Natural killer cell (primary cell): ENCODE results near the gene NMNAT3. TPM values are rescaled to one million over a fixed set of nuclear protein-coding genes. Genes with fewer than 3 reads are reported as not detected.

Experiments used
- ATAC-seq, 3 donors: fragments of 150-1000 bp in 2 of 3; fragments of 200-7000 bp in 1 of 3; cut with Tn5 transposase; 1 replicate in 1 of 3; 2 replicates in 2 of 3; pipeline ENCODE4 v1.10.0; 2021; ENCODE audit warnings: mild to moderate bottlenecking in 2 of 3, moderate library complexity in 2 of 3
- DNase-seq, 2 donors: peaks; one replicate each; pipeline versions ENCODE4 v3.0.0 to v3.0.0-alpha.2; 2013 to 2021; ENCODE audit warnings: mixed read lengths in 1 of 2
- H3K27ac ChIP-seq: one replicate; pipeline ENCODE4 v1.5.1; 2013; ENCODE audit warnings: mild to moderate bottlenecking, low read length
- H3K27me3 ChIP-seq: one replicate; pipeline ENCODE4 v1.6.1; 2013; ENCODE audit warnings: low read length; ENCODE audit not compliant: control insufficient read depth, insufficient read depth
- H3K36me3 ChIP-seq: one replicate; pipeline ENCODE4 v1.6.1; 2013; ENCODE audit warnings: low read length; ENCODE audit not compliant: control insufficient read depth, insufficient read depth
- H3K4me1 ChIP-seq: one replicate; pipeline ENCODE4 v1.6.1; 2013; ENCODE audit warnings: low read length; ENCODE audit not compliant: control insufficient read depth, insufficient read depth
- H3K4me3 ChIP-seq: one replicate; pipeline ENCODE4 v1.5.1; 2013; ENCODE audit warnings: low read length
- H3K9me3 ChIP-seq: one replicate; pipeline ENCODE4 v1.6.1; 2013; ENCODE audit warnings: low read length; ENCODE audit not compliant: control insufficient read depth, insufficient read depth
- H3K27ac Mint-ChIP-seq, 2 donors: one replicate each; pipeline ENCODE4 v1.8.0; 2022; ENCODE audit warnings: mild to moderate bottlenecking in 2 of 2, mixed read lengths in 2 of 2, moderate library complexity in 1 of 2
- H3K27me3 Mint-ChIP-seq, 2 donors: one replicate each; pipeline ENCODE4 v1.8.0; 2022; ENCODE audit warnings: low read depth in 2 of 2, mixed read lengths in 2 of 2
- H3K36me3 Mint-ChIP-seq: one replicate; pipeline ENCODE4 v1.8.0; 2022; ENCODE audit warnings: mixed read lengths
- H3K4me1 Mint-ChIP-seq, 2 donors: one replicate each; pipeline ENCODE4 v1.8.0; 2022; ENCODE audit warnings: mixed read lengths in 2 of 2
- H3K4me3 Mint-ChIP-seq: one replicate; pipeline ENCODE4 v1.8.0; 2022; ENCODE audit warnings: mild to moderate bottlenecking, moderate library complexity, mixed read lengths
- H3K9me3 Mint-ChIP-seq, 2 donors: one replicate each; pipeline ENCODE4 v1.8.0; 2022; ENCODE audit warnings: mixed read lengths in 2 of 2
- CTCF ChIP-seq: fragments of 200-600 bp; IDR thresholded peaks from one replicate; pipeline ENCODE4 v1.8.0; 2022; ENCODE audit warnings: antibody characterized with exemption
- WGBS: methylation state at CpG from one replicate; pipeline ENCODE4 v1.1.7; 2013; ENCODE audit warnings: missing lambda C conversion rate; ENCODE audit not compliant: insufficient coverage; 5-methylcytosine and 5-hydroxymethylcytosine counted together
- intact Hi-C: fragments of 100-400 bp; cut with micrococcal nuclease; formaldehyde crosslinking; loops from one replicate; pipeline ENCODE4 v1.14.2; 2022
- total RNA-seq, 4 donors: library from RNA; stranded (reverse); fragments of 120-200 nt in 1 of 4; gene quantifications; one replicate each; pipeline versions ENCODE4 v1.2.3 to v1.2.4, GENCODE V29; 2013 to 2022

NMNAT3 gene
- total RNA-seq, 3 donors from 2014 or later (not counting 1 experiment from before 2014, with no cell fraction given): 1.6 to 3.7 (median 2.2) TPM

- WGBS: 91% methylated on average over 3 of the region's 3 CpGs
- intact Hi-C loops: no loop called here
- H3K4me3 ChIP-seq: no peak overlapping the region
- H3K27me3 Mint-ChIP-seq: peaks cover 3 to 6% of the 10 kb centered on the region in 2 donors
- no peak for TF ChIP-seq CTCF
- H3K9me3 ChIP-seq: no peaks in the 10 kb centered on the region
- no peak overlapping the region for H3K27ac ChIP-seq
- DNase-seq (no peak), ATAC-seq (no peak)
- H3K4me1 Mint-ChIP-seq: no peaks in the 10 kb centered on the region
- H3K27ac Mint-ChIP-seq: no peak overlapping the region
- no peak overlapping the region for H3K4me3 Mint-ChIP-seq
- no peaks in the 10 kb centered on the region for H3K36me3 Mint-ChIP-seq
- H3K4me1 ChIP-seq: no peaks in the 10 kb centered on the region
- no peaks in the 10 kb centered on the region for H3K27me3 ChIP-seq
- no peaks in the 10 kb centered on the region for H3K9me3 Mint-ChIP-seq
- H3K36me3 ChIP-seq: no peaks in the 10 kb centered on the region
These were observed 148.8 kb downstream of the NMNAT3 start for GRCh38 chr3:139528924-139529323.

- H3K36me3 Mint-ChIP-seq: no peaks in the 10 kb centered on the region
- 94% methylated on average over 2 of the region's 2 CpGs for WGBS
These were observed 149.5 kb downstream of the NMNAT3 start for GRCh38 chr3:139528281-139528680.

GRCh38 chr3:139527265-139527664 is 150.5 kb downstream of the NMNAT3 start:
- no peak overlapping the region for H3K27ac ChIP-seq
- no peaks in the 10 kb centered on the region for H3K36me3 Mint-ChIP-seq
- no peaks in the 10 kb centered on the region for H3K9me3 Mint-ChIP-seq
- H3K9me3 ChIP-seq: no peaks in the 10 kb centered on the region
- H3K4me3 Mint-ChIP-seq: no peak overlapping the region
- ATAC-seq (no peak), DNase-seq (no peak)
- no peaks in the 10 kb centered on the region for H3K36me3 ChIP-seq
- intact Hi-C loops: no loop called here
- 92% methylated on average over 5 of the region's 5 CpGs for WGBS
- H3K4me1 ChIP-seq: no peaks in the 10 kb centered on the region
- TF ChIP-seq CTCF: no peak
- H3K27ac Mint-ChIP-seq: no peak overlapping the region
- H3K4me1 Mint-ChIP-seq: no peaks in the 10 kb centered on the region
- H3K27me3 Mint-ChIP-seq: peaks cover 0 to 4% of the 10 kb centered on the region in 2 donors
- no peaks in the 10 kb centered on the region for H3K27me3 ChIP-seq
- H3K4me3 ChIP-seq: no peak overlapping the region

More at GRCh38 chr3:139528281-139528680, 149.5 kb downstream of the NMNAT3 start:
- Histone ChIP-seq H3K36me3 (no peaks in the 10 kb centered on the region), H3K4me1 (no peaks in the 10 kb centered on the region), H3K4me3 (no peak overlapping the region), H3K27ac (no peak overlapping the region), H3K27me3 (no peaks in the 10 kb centered on the region), H3K9me3 (no peaks in the 10 kb centered on the region)
- Mint-ChIP-seq H3K4me1 (no peaks in the 10 kb centered on the region), H3K4me3 (no peak overlapping the region), H3K9me3 (no peaks in the 10 kb centered on the region), H3K27ac (no peak overlapping the region), H3K27me3 (peaks cover 3 to 6% of the 10 kb centered on the region in 2 donors)
- intact Hi-C loops: no loop called here
- DNase-seq (no peak), ATAC-seq (no peak)
- TF ChIP-seq CTCF: no peak

- Histone ChIP-seq H3K36me3 (no peaks in the 10 kb centered on the region), H3K9me3 (no peaks in the 10 kb centered on the region), H3K4me3 (no peak overlapping the region), H3K4me1 (no peaks in the 10 kb centered on the region), H3K27me3 (no peaks in the 10 kb centered on the region), H3K27ac (no peak overlapping the region)
- Mint-ChIP-seq H3K4me3 (no peak overlapping the region), H3K27ac (no peak overlapping the region), H3K36me3 (no peaks in the 10 kb centered on the region), H3K9me3 (no peaks in the 10 kb centered on the region), H3K27me3 (peaks cover 0 to 5% of the 10 kb centered on the region in 2 donors), H3K4me1 (no peaks in the 10 kb centered on the region)
- intact Hi-C loops: no loop called here
- 100% methylated on average over 2 of the region's 2 CpGs for WGBS
- no peak for ATAC-seq
- no peak for DNase-seq
- TF ChIP-seq CTCF: no peak
These were observed 151.6 kb downstream of the NMNAT3 start for GRCh38 chr3:139526146-139526545.
